HG03159 (cell line): ENCODE measurements around the gene NFAT5.
"Not testable (repeated sequence)": the region's sequence is repeated elsewhere in the genome, so short reads cannot be mapped to it uniquely, and the experiment has no call there.

Experiments
- ATAC-seq: cut with Tn5 transposase; IDR thresholded peaks from one replicate; pipeline ENCODE4 v1.9.1; 2021; ENCODE audit warnings: mild to moderate bottlenecking, moderate library complexity; ENCODE audit not compliant: unreplicated experiment

The NFAT5 gene

GRCh38 chr16:69727916-69728270 is 162.1 kb downstream of the NFAT5 start:
- no peak for ATAC-seq

GRCh38 chr16:69729030-69729429 is 163.3 kb downstream of the NFAT5 start:
- not testable (repeated sequence) for ATAC-seq

- ATAC-seq: not testable (repeated sequence)
These were observed 165.5 kb downstream of the NFAT5 start for GRCh38 chr16:69731280-69731679.

- ATAC-seq: no peak
These were observed 166.3 kb downstream of the NFAT5 start for GRCh38 chr16:69732101-69732500.

GRCh38 chr16:69741519-69741918 is 175.8 kb downstream of the NFAT5 start:
- ATAC-seq: no peak

- ATAC-seq: no peak
These were observed 176.5 kb downstream of the NFAT5 start for GRCh38 chr16:69741951-69742904.

- ATAC-seq: no peak
These were observed 178.8 kb downstream of the NFAT5 start for GRCh38 chr16:69744363-69745231.

GRCh38 chr16:69745232-69745612 is 179.5 kb downstream of the NFAT5 start:
- ATAC-seq: no peak

GRCh38 chr16:69745959-69746358 is 180.2 kb downstream of the NFAT5 start:
- ATAC-seq: no peak

GRCh38 chr16:69747115-69747514 is 181.3 kb downstream of the NFAT5 start:
- ATAC-seq: no peak

GRCh38 chr16:69748694-69749345 is 183.1 kb downstream of the NFAT5 start:
- no peak for ATAC-seq

GRCh38 chr16:69754143-69754468 is 188.3 kb downstream of the NFAT5 start:
- ATAC-seq: no peak
